ENCODE results near the gene GJC1.
"Not testable (repeated sequence)": the region's sequence is repeated elsewhere in the genome, so short reads cannot be mapped to it uniquely, and the experiment has no call there.

The GJC1 gene

DNA sequence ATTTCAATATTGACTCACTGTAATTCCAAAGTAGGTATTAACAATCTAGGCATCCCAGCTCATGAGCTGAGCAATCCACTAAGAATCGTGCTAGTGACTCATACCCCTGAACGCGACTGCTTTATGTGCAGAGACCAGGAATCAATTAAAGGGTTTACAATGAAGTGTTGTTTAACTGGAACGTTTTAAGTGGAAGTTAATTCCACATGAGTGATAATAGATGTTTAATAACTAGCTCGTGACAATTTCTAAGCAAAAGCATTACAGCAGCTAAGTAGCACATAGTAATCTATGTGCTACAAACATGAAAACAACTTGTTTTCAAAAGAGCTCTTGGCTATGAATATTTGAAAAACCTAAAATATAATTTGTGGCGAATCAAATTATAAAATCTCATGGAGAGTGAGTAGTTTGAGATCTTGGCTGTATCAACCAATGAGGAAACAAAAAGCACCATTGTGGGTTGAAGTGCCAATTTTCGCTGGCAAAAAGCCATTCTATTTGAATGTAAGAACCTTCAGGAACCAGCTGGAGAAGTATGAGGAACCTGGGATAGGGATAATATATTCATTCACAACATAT is 9.4 kb downstream of the GJC1 start:
- Histone ChIP-seq H3K4me3 (ENCODE audit: low read length) (peak overlapping the region; percentile 38), H3K9me3 (replicated peaks; ENCODE audit: low read length) (no peaks in the 10 kb centered on the region), H3K36me3 (ENCODE audit: insufficient read depth, low read length) (no peaks in the 10 kb centered on the region), H3K4me1 (ENCODE audit: control insufficient read depth, insufficient read depth, low read length) (peaks cover 29% of the 10 kb centered on the region), H3K4me2 (ENCODE audit: low read length) (peak overlapping the region; percentile 78), H3K9ac (ENCODE audit: low read depth, low read length) (peak overlapping the region; percentile 62), H3K27me3 (ENCODE audit: control insufficient read depth, insufficient read depth, low read length) (no peaks in the 10 kb centered on the region)

DNA sequence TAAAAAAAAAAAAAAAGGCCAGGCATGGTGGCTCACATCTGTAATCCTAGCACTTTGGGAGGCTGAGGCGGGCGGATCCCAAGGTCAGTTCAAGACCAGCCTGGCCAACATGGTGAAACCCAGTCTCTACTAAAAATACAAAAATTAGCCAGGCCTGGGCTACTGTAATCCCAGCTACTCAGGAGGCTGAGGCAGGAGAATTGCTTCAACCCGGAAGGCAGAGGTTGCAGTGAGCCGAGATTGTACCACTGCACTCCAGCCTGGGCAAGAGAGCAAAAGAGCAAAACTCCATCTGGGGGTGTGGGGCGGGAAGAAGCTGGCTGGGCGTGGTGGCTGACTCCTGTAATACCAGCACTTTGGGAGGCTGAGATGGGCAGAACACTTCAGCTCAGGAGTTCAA is 11.6 kb downstream of the GJC1 start:
- not testable (repeated sequence) for H3K4me3 ChIP-seq (ENCODE audit: low read length); H3K9me3 ChIP-seq (replicated peaks; ENCODE audit: low read length); H3K9ac ChIP-seq (ENCODE audit: low read depth, low read length); H3K27me3 ChIP-seq (ENCODE audit: control insufficient read depth, insufficient read depth, low read length); H3K4me2 ChIP-seq (ENCODE audit: low read length); H3K36me3 ChIP-seq (ENCODE audit: insufficient read depth, low read length)
- peaks cover 39% of the 10 kb centered on the region for H3K4me1 ChIP-seq (ENCODE audit: control insufficient read depth, insufficient read depth, low read length)

- no peaks in the 10 kb centered on the region for H3K9me3 ChIP-seq (replicated peaks; ENCODE audit: low read length)
- no peaks in the 10 kb centered on the region for H3K27me3 ChIP-seq (ENCODE audit: control insufficient read depth, insufficient read depth, low read length)
- H3K9ac ChIP-seq (ENCODE audit: low read depth, low read length) = no peak overlapping the region
- H3K4me2 ChIP-seq (ENCODE audit: low read length) = no peak overlapping the region
- H3K4me3 ChIP-seq (ENCODE audit: low read length) = no peak overlapping the region
- H3K36me3 ChIP-seq (ENCODE audit: insufficient read depth, low read length) = no peaks in the 10 kb centered on the region
- peaks cover 23% of the 10 kb centered on the region for H3K4me1 ChIP-seq (ENCODE audit: control insufficient read depth, insufficient read depth, low read length)
Observed at GRCh38 chr17:44812263-44812662, 17.8 kb downstream of the GJC1 start.

GRCh38 chr17:44808656-44809388 is 21.3 kb downstream of the GJC1 start:
- not testable (repeated sequence) for H3K9ac ChIP-seq (ENCODE audit: low read depth, low read length); H3K27me3 ChIP-seq (ENCODE audit: control insufficient read depth, insufficient read depth, low read length); H3K9me3 ChIP-seq (replicated peaks; ENCODE audit: low read length); H3K4me2 ChIP-seq (ENCODE audit: low read length); H3K4me3 ChIP-seq (ENCODE audit: low read length)
- Histone ChIP-seq H3K36me3 (ENCODE audit: insufficient read depth, low read length) (peaks cover 18% of the 10 kb centered on the region), H3K4me1 (ENCODE audit: control insufficient read depth, insufficient read depth, low read length) (peaks cover 17% of the 10 kb centered on the region)

DNA sequence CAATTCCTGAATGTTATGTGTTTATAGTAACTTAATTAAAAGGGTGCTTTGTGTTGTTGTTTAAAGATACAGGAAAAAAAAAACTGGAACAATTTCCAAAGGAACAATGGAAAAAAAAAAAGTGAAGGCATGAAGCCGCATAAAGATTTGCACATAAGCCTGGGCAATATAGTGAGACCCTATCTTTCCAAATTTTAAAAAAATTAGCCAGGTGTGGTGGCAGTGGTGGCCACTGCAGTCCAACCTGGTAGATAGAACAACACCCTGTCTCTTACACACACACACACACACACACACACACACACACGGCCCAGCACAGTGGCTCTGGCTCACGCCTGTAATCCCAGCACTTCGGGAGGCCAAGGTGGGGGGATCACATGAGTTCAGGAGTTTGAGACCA is 21.9 kb downstream of the GJC1 start:
- Histone ChIP-seq H3K36me3 (ENCODE audit: insufficient read depth, low read length) (peaks cover 19% of the 10 kb centered on the region), H3K4me1 (ENCODE audit: control insufficient read depth, insufficient read depth, low read length) (peaks cover 12% of the 10 kb centered on the region), H3K9ac (ENCODE audit: low read depth, low read length) (no peak overlapping the region), H3K27me3 (ENCODE audit: control insufficient read depth, insufficient read depth, low read length) (no peaks in the 10 kb centered on the region), H3K9me3 (replicated peaks; ENCODE audit: low read length) (no peaks in the 10 kb centered on the region), H3K4me3 (ENCODE audit: low read length) (no peak overlapping the region), H3K4me2 (ENCODE audit: low read length) (no peak overlapping the region)

DNA sequence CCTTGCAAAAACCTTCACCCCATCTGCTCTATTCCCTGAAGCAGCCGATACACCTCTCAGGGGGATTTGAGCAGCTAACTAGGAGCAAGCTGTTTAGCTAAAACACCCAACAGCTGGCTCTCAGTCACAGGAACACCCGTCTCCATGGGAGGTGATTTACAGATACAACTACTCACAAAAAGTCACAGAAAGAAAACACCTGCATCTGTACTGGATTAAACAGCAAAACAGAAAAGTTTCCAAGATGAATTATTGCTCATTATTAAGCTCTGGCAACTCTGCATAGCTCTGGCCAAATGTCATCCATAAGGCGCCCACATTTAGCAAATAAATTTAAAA is 22.3 kb downstream of the GJC1 start:
- H3K4me2 ChIP-seq (ENCODE audit: low read length) = no peak overlapping the region
- H3K27me3 ChIP-seq (ENCODE audit: control insufficient read depth, insufficient read depth, low read length) = no peaks in the 10 kb centered on the region
- no peaks in the 10 kb centered on the region for H3K9me3 ChIP-seq (replicated peaks; ENCODE audit: low read length)
- H3K4me1 ChIP-seq (ENCODE audit: control insufficient read depth, insufficient read depth, low read length) = peaks cover 12% of the 10 kb centered on the region
- no peak overlapping the region for H3K4me3 ChIP-seq (ENCODE audit: low read length)
- peaks cover 19% of the 10 kb centered on the region for H3K36me3 ChIP-seq (ENCODE audit: insufficient read depth, low read length)
- no peak overlapping the region for H3K9ac ChIP-seq (ENCODE audit: low read depth, low read length)

- Histone ChIP-seq H3K9ac (ENCODE audit: low read depth, low read length) (no peak overlapping the region), H3K27me3 (ENCODE audit: control insufficient read depth, insufficient read depth, low read length) (no peaks in the 10 kb centered on the region), H3K4me1 (ENCODE audit: control insufficient read depth, insufficient read depth, low read length) (peaks cover 10% of the 10 kb centered on the region), H3K36me3 (ENCODE audit: insufficient read depth, low read length) (peaks cover 19% of the 10 kb centered on the region), H3K9me3 (replicated peaks; ENCODE audit: low read length) (no peaks in the 10 kb centered on the region), H3K4me2 (ENCODE audit: low read length) (no peak overlapping the region), H3K4me3 (ENCODE audit: low read length) (no peak overlapping the region)
Observed at GRCh38 chr17:44807093-44807816, 22.8 kb downstream of the GJC1 start.

DNA sequence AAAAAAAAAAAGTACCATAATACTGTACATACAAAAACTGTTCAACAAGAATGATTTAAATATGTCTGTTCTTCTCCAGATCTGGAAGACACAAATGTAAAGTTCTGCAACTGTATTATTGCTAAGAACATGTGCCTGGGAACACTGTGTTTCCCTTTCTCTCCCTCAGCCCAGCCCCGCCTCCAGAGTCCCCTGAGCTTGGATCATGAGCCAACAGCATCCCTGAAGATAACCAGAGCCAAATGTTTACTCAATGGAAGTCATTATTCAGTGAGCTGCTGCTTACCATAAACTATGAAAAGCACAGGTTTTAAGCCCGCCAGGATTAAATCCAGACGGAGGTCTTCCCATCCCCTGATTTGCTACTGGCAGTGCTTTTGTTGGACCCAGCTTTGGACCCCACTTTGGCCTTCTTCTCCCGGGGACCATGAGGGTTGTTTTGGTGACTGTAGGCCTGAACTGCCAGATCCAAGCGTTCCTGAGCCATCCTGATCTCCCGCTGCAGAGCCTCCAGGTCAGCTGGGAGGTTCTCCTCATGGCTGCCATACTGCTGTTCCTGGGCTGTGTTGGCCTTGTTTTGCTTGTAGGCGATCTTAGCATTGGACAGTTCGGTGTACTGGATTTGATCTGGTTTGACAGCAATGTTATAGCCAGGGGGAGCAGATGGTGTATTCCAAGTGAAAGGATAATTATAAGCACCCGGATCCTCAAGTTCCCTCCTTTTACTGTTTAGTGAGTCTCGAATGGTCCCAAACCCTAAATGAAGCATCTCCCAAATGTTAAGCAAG is 25.6 kb downstream of the GJC1 start:
- Histone ChIP-seq H3K27me3 (ENCODE audit: control insufficient read depth, insufficient read depth, low read length) (no peaks in the 10 kb centered on the region), H3K4me2 (ENCODE audit: low read length) (no peak overlapping the region), H3K4me3 (ENCODE audit: low read length) (no peak overlapping the region), H3K9me3 (replicated peaks; ENCODE audit: low read length) (no peaks in the 10 kb centered on the region), H3K36me3 (ENCODE audit: insufficient read depth, low read length) (peaks cover 26% of the 10 kb centered on the region), H3K9ac (ENCODE audit: low read depth, low read length) (no peak overlapping the region), H3K4me1 (ENCODE audit: control insufficient read depth, insufficient read depth, low read length) (peaks cover 7% of the 10 kb centered on the region)

- no peak overlapping the region for H3K4me3 ChIP-seq (ENCODE audit: low read length)
- no peak overlapping the region for H3K4me2 ChIP-seq (ENCODE audit: low read length)
- H3K27me3 ChIP-seq (ENCODE audit: control insufficient read depth, insufficient read depth, low read length) = no peaks in the 10 kb centered on the region
- H3K4me1 ChIP-seq (ENCODE audit: control insufficient read depth, insufficient read depth, low read length) = no peaks in the 10 kb centered on the region
- no peaks in the 10 kb centered on the region for H3K9me3 ChIP-seq (replicated peaks; ENCODE audit: low read length)
- H3K36me3 ChIP-seq (ENCODE audit: insufficient read depth, low read length) = peaks cover 32% of the 10 kb centered on the region
- no peak overlapping the region for H3K9ac ChIP-seq (ENCODE audit: low read depth, low read length)
Observed at GRCh38 chr17:44801880-44802279, 28.2 kb downstream of the GJC1 start.

- peaks cover 27% of the 10 kb centered on the region for H3K4me1 ChIP-seq (ENCODE audit: control insufficient read depth, insufficient read depth, low read length)
Observed at GRCh38 chr17:44798356-44798755, 31.7 kb downstream of the GJC1 start.

GRCh38 chr17:44797802-44798201 is 32.3 kb downstream of the GJC1 start:
- no peaks in the 10 kb centered on the region for H3K27me3 ChIP-seq (ENCODE audit: control insufficient read depth, insufficient read depth, low read length)
- no peak overlapping the region for H3K9ac ChIP-seq (ENCODE audit: low read depth, low read length)
- no peak overlapping the region for H3K4me2 ChIP-seq (ENCODE audit: low read length)
- H3K4me1 ChIP-seq (ENCODE audit: control insufficient read depth, insufficient read depth, low read length) = peaks cover 27% of the 10 kb centered on the region
- peaks cover 19% of the 10 kb centered on the region for H3K36me3 ChIP-seq (ENCODE audit: insufficient read depth, low read length)
- H3K9me3 ChIP-seq (replicated peaks; ENCODE audit: low read length) = no peaks in the 10 kb centered on the region
- no peak overlapping the region for H3K4me3 ChIP-seq (ENCODE audit: low read length)

More at GRCh38 chr17:44798356-44798755, 31.7 kb downstream of the GJC1 start:
- no peaks in the 10 kb centered on the region for H3K27me3 ChIP-seq (ENCODE audit: control insufficient read depth, insufficient read depth, low read length)
- no peak overlapping the region for H3K4me3 ChIP-seq (ENCODE audit: low read length)
- peaks cover 19% of the 10 kb centered on the region for H3K36me3 ChIP-seq (ENCODE audit: insufficient read depth, low read length)
- H3K4me2 ChIP-seq (ENCODE audit: low read length) = no peak overlapping the region
- H3K9ac ChIP-seq (ENCODE audit: low read depth, low read length) = no peak overlapping the region
- H3K9me3 ChIP-seq (replicated peaks; ENCODE audit: low read length) = no peaks in the 10 kb centered on the region

Measured in skeletal muscle satellite cell (primary cell).